Measurements from ENCODE around the gene PTPRR. TPM values are rescaled to one million over a fixed set of nuclear protein-coding genes. Genes with fewer than 3 reads are reported as not detected.

PTPRR gene
- polyA plus RNA-seq, 1 of the 3 experiments (the other 2 are of a cell fraction): 1.4 TPM

DNA sequence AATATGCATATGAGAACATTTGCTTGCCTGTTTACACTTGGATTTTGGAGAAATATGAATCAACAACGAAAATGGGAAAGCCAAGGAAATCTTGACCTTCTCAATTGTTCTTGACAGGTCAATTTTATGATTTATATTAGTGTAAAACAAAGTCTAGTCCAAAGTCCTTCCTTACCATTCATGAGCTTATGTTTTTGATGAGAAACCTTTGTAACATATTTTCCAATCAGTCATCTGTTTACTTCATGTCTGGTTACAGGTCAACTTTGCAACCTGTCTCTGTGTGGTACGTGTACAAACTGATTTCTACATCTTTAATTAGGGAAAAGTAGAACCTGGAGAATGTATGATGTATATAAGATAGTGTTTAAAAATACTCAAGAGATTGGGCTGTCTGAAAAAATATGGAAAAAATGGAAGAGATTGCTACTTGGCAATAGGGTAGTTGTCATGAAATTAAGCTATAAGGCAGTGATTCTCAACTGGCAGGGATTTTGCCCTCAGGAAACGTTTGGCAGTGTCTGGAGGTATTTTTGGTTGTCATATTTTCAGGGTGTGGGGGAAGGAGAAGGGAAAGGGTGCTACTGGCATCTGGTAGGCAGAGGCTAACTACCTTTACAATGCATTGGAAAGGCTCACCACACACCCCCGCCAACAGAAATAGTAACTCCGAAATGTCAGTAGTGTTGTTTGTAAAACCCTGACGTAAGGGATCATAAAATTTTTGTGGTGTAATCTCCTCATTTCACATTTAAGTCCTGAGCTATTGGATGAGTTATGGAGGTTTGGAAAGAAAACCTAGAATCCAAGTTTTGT lies 172.9 kb downstream of the PTPRR start (continued):
- no peak for TF ChIP-seq CTCF (IDR thresholded peaks at IDR 0.05)
- TF ChIP-seq RFX5 (IDR thresholded peaks at IDR 0.05; ENCODE audit: low read length): no peak
- TF ChIP-seq, protein P1, sequence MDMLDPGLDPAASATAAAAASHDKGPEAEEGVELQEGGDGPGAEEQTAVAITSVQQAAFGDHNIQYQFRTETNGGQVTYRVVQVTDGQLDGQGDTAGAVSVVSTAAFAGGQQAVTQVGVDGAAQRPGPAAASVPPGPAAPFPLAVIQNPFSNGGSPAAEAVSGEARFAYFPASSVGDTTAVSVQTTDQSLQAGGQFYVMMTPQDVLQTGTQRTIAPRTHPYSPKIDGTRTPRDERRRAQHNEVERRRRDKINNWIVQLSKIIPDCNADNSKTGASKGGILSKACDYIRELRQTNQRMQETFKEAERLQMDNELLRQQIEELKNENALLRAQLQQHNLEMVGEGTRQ (IDR thresholded peaks at IDR 0.05; ENCODE audit: borderline replicate concordance, low read depth, low read length): no peak
- TF ChIP-seq FOXM1 (IDR thresholded peaks at IDR 0.05; ENCODE audit: low read depth): no peak

DNA sequence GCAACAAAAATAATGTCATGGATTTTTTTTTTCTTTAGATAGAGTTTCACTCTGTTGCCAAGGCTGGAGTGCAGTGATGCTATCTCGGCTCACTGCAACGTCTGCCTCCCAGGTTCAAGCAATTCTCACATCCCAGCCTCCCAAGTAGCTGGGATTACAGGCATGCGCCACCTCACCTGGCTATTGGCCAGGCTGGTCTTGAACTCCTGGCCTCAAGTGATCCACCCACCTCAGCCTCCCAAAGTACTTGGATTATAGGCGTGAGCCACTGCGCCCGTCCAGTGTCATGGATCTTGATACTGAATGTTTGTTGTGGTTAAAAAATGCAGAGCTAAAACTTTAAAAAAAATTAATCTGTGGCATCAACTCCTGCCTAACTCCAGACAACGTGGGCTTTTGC lies 175.5 kb downstream of the PTPRR start:
- H3K9me3 ChIP-seq: no peaks in the 10 kb centered on the region
- H3K9ac ChIP-seq: no peak overlapping the region
- H3K27ac ChIP-seq (ENCODE audit: low read depth in 2 of 2, low read length in 1 of 2): no peak overlapping the region
- 64% methylated on average over 7 of the region's 7 CpGs for WGBS (ENCODE audit: low lambda C conversion rate)
- ChIA-PET CTCF (interaction anchor here (0.6 to 1.8 kb wide), 3 partner anchors 12 to 1211 kb away, joined by 3 to 11 read pairs (median 3); no protein-coding TSS in a partner anchor), POLR2A (no interaction called here)
- no peaks in the 10 kb centered on the region; the same call in 1 of the 2 replicates for H3K27me3 ChIP-seq (ENCODE audit: insufficient read depth)
- H2AFZ ChIP-seq (ENCODE audit: low read depth): no peak overlapping the region
- TF ChIP-seq MXI1 (IDR thresholded peaks at IDR 0.05; ENCODE audit: low read depth, low read length) (no peak), REST (IDR thresholded peaks at IDR 0.05; ENCODE audit: low read depth, low read length) (no peak), PBX3 (IDR thresholded peaks at IDR 0.05) (no peak), FOXJ3 (CRISPR knock-in tag; IDR thresholded peaks at IDR 0.05) (no peak), GATA2 (CRISPR knock-in tag; IDR thresholded peaks at IDR 0.05) (no peak), NFIC (IDR thresholded peaks at IDR 0.05; ENCODE audit: borderline replicate concordance) (no peak), RFX5 (IDR thresholded peaks at IDR 0.05; ENCODE audit: low read length) (no peak), SIN3A (IDR thresholded peaks at IDR 0.05; ENCODE audit: borderline replicate concordance, low read depth, low read length) (no peak), EP300 (IDR thresholded peaks at IDR 0.05; ENCODE audit: borderline replicate concordance in 1 of 2, low read depth in 1 of 2, low read length in 1 of 2) (no peak), RXRA (IDR thresholded peaks at IDR 0.05; ENCODE audit: borderline replicate concordance, low read depth) (no peak)
- no peaks in the 10 kb centered on the region for H3K4me1 ChIP-seq (ENCODE audit: control insufficient read depth in 1 of 2, insufficient read depth in 2 of 2, low read depth in 1 of 2, low read length in 1 of 2)
- no peaks in the 10 kb centered on the region for H3K9me2 ChIP-seq
- no peaks in the 10 kb centered on the region for H3F3A ChIP-seq (replicated peaks; ENCODE audit: insufficient read depth)
- no peaks in the 10 kb centered on the region for H3K79me2 ChIP-seq (ENCODE audit: insufficient read depth)
- no peak for DNase-seq
- H3K36me3 ChIP-seq (replicated peaks in 1 of 2; ENCODE audit: control insufficient read depth in 1 of 2, insufficient read depth in 2 of 2, low read length in 1 of 2): no peaks in the 10 kb centered on the region
- H3K4me3 ChIP-seq (ENCODE audit: low read depth in 2 of 2, low read length in 1 of 2): no peak overlapping the region
- no peak overlapping the region for H3K4me2 ChIP-seq
- H4K20me1 ChIP-seq (ENCODE audit: insufficient read depth): no peaks in the 10 kb centered on the region
